GM18519 (cell line): ENCODE data around the gene RAD18.

Experiments used
- ATAC-seq: cut with Tn5 transposase; IDR thresholded peaks from one replicate; pipeline ENCODE4 v1.9.1; 2021; ENCODE audit warnings: mild to moderate bottlenecking, moderate library complexity; ENCODE audit not compliant: unreplicated experiment, low FRiP score

RAD18 gene, protein sequence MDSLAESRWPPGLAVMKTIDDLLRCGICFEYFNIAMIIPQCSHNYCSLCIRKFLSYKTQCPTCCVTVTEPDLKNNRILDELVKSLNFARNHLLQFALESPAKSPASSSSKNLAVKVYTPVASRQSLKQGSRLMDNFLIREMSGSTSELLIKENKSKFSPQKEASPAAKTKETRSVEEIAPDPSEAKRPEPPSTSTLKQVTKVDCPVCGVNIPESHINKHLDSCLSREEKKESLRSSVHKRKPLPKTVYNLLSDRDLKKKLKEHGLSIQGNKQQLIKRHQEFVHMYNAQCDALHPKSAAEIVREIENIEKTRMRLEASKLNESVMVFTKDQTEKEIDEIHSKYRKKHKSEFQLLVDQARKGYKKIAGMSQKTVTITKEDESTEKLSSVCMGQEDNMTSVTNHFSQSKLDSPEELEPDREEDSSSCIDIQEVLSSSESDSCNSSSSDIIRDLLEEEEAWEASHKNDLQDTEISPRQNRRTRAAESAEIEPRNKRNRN

DNA sequence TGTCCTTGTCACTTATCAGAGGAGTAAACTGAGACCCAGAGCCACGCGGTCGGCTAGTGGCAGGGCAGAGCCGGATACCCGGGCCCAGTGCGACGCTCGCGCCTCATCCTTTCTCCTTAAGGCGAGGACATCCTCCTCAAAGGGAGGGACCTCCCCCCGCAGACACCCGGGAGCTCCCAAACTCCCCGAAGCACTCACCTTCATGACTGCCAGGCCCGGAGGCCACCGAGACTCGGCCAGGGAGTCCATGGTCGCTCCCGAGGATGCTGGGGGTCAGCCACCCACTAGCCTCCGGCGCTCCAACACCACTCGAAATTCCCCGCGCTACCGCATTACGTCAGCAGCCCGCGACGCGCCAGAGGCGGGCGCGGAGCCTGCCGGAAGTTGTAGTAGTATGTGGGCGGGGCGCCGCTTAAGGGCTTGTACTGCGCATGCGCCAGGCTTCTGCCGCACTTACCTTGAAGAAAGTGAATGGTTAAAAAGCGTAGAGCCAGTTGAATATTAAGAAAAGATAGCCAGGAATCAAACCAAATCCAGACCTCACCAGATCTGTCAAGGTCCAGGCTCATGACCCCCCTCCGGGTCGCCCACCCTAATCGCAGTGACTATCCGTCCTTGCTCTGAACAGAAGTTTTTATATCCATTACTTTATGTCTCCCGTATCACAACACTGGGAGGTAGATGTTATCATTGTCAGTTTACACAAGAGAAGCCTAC, at the start of gene RAD18:
RAD18 (minus strand) TSS at position 336 of the 717 bp plus-strand sequence; CDS start at position 249, 87 bp downstream.
- peak; percentile 81 for ATAC-seq

DNA sequence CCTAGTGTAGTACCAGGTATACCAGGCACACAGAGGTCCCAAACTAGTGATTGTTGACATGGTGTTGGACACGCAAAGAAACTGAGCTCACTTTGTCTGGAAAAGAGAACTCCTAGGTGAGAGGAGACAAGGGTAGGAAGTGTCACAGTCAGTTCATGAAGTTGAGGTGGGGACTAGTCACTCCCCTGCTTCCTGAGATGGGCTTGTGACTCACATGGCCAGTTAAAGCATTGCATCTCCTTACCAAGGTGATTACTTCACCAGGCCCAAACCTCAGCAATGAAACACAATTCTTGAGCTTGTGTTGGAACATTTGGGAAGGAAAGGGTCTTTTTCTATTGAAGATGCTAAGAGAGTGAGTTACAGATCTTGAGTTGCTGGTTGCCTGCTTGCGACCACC, 49.2 kb upstream of the RAD18 start:
- no peak for ATAC-seq

DNA sequence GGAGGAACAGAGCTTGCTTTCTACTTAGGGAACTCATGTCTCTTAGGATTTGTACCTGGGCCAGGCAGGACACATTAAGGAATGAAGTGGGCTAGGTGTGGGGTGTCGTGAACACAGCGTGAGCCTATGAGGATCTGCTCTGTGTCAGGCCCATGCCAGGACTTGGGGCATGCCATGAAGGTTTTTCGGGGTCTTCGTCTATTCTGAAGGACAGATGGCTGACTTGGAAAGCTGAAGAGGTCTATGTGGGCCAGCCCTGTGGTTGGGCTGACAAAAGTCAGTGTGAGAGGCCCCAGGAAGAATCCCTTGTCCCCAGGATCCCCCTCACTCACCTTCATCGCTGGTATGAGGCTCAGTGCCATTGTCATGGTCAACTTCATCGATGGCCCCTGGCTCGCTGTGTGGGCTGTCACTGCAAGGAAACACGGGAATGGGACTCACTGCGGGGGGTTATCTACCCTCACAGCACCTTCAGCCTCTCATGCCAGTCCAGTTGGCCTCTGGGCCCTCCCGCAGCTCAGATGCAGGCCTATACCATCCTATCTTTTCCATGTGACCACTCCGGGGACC, 46.8 kb upstream of the RAD18 start:
- no peak for ATAC-seq

DNA sequence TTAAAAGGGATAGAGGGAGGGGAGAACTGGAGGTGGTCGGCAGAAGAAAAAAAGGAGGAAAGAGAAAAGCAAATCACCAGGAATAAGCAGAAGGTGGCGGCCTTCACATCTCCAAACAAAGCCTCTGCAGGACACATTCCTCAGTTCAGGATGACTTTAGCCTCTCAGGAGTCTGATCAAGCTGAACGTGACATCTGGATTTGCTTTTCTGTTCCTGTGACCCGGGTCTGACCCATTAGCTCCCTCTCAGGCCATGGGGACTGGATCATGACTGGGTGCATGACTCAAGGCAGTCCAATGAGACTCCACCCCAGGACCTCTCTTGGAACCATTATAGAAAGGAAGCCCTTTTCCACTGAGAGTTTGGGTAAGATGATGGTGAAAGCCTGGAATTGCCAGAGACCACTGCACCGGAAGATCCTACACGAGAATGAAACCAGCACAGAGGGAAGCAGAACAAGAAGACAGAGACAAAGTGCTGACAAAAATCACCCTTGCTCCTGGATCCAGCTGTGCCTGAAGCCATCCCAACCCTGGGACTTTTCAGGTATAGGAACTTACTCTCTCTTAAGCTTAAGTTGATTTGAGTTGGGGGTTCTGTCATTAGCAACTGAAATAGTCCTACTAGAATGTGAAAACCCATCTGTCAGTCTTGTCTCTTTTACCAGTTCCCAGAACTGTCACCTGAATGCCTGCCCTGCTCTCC, 45.4 kb upstream of the RAD18 start:
- ATAC-seq, result no peak

DNA sequence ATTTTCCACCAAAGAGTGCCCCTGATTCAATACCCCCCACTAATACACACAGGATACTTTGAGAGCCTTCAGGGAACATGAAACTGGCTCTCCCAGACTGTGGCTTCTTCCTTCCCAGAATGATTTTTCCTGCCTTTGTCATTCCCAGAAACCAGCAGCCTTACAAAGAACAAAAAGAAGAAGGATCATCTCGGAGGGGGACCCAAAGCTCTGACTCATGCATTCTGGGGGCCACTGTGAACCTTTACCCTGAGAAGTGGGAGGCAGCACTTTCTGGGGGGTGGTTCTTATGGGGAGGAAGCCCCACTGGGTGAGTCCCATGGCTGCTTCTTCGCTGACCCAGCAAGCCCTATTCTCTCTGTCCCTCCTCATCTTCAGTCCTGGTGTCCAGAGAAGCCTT, 44.7 kb upstream of the RAD18 start:
- ATAC-seq, result no peak

DNA sequence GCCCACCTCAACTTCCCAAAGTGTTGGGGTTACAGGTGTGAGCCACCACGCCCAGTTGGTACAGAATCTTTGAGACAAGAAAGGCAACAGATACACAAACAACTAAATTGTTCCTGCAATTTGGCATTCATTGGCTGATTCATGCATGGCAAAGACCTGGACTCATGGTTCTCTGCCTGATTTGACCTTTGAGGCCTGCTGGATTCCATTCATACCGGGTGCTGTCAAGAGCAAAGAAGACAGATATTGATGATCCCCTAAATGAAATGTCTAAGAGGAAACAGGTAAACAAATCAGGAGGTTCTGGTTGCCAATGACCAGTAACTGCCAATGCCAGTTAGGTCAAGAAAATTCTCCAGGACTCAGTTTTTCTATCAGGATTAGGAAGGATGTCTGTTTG, 43.9 kb upstream of the RAD18 start:
- ATAC-seq, result no peak

DNA sequence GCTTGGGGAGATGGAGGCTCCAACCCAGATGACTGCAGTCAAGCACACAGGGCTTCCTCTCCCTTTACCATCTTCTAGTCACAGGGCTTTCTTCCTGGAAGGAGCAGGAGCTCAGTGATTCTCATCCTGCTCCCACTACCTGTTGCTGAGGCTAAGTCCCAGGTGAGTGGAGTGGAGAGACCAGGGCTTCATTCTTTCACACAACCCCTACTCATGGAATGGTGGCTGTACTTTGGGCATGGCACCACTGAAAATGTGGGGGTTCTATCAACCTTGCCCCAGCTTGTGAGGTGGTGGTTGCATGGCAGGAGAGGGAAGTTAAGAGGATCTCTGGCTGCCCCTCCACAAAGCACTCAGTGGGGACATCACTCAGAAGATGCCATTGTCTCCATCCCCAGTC, 36.8 kb upstream of the RAD18 start:
- no peak for ATAC-seq

DNA sequence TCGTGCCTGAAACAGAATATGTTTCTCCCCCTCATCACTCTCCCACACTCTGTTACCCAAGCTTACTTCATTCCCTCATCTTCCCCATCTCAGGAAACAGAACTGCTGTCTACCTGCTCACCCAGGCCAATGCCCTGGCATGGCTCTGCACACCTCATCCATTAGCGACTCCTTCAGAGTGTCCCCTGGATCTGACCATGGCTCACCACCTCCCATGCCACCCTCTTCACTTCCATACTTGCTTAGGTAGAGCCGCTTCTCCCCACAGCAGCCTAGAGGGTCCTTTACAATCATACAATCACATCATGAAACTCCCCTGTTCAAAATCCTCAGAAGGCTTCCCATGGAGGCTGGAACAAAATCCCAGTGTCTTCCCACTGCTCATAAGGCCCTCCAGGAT, 33.9 kb upstream of the RAD18 start:
- ATAC-seq, result no peak

DNA sequence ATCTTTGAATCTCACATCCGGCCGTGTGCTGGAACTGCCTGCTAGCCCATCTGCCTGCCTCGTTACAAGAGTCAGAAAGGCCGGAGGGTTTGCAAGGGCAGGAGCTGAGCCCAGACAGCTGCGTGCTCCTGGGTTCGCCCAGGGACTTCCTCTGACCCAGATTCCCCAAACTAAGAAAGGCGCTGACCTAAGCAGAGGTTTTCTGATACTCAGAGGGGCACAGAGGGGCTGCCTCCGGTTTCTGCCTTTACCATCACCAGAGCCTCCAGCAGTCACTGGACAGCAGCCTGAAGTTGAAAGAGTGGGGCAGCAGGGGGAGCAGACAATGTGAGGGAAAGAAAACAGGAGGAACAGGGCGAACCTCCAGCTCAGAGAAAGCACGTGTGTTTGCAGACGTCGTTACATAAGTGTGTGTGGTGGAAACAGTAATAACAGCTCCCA, 33.4 kb upstream of the RAD18 start:
- ATAC-seq, result no peak

DNA sequence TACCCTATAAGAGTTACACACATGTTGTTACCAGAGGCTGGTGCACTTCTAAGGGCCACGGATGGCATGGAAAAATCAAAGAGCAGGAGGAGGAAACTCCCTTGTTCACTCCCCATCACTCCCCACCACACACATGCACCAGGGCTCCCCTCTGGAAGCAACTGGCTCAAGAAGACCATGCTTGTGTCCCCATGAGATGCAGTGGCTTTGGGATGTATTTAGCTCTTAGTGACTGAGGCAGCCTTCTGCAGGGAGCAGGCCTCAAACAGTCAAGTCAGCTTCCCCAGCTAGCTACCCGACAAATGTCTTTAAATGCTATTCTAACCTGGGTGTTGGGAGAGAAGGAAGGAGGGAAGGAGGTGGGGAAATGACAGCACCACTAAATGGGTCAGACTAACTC, 32.9 kb upstream of the RAD18 start:
- ATAC-seq, result no peak

DNA sequence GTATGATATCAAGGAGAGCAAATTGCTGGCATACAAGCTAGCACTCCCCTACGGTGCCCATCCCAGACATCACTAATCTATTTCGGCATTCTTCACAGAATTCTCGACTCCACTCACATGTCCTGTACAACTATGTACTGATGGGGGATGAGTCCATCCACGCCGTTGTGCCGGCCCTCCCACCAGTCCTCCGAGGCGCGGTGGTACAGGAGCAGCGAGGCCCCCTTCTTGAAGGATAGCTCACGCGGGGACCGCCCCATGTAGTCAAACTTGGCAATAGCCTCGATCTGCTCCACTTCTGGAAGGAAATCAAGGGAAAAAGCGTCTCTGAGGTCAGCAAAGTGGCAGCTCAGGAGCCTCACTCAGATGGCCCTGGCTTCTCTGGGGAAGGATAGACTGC, 31.0 kb upstream of the RAD18 start:
- no peak for ATAC-seq

DNA sequence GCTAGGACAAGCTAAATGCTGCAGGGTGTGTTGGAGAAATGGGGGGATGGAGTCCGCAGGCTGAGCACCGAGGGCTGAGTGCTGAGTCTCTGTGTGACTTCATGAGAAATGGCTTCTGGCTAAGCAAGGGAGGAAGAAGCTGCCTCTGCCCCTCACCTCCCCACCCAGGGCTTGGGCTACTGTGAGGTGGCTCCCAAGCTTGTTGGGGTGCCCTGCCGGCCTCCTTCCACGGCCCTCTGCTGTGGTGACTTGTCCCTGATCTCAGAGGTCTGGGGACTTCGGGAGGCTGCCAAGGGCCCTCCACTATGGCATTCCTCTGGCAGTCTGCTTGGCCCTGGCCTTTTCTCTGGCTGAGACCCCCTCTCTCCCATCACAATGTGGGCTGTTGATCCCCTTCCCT, 30.1 kb upstream of the RAD18 start:
- ATAC-seq, result no peak

DNA sequence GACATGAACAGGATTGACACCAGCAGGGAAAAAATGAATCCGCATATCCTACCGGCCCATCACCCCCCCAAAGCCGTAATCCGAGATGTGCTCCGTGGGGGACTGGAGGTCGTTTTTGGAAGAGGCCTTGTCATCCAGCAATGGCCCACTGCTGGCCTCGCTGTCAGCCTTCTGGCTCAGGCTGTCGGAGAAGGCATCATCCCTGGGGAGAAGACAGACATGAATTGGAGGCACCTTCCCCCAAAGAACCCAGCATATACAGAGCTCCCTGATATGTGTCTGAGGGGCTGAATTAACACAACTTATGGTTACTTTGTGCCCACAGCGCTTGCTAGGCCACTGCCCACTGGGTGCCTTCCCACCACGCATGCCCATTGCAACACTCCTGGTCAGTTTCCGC, 29.6 kb upstream of the RAD18 start:
- no peak for ATAC-seq

DNA sequence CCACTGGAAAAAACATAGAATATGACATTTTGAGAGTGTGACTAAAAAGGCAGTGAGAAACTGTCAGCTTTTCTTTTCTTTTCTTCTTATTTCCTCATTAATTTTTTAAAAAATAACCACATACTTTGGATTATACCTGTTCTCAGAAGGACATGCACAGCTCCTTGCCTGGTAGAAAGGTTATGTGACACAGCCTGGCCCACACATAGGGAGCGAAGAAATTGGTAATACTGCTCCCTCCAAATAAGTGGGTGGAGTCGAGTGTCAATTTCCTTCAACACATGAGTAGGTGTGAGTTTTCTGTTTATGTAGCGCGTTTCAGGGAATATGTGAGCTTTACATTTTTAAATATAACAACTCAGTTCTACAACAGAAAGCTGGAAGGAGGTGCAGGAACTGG, 28.9 kb upstream of the RAD18 start:
- ATAC-seq, result no peak

DNA sequence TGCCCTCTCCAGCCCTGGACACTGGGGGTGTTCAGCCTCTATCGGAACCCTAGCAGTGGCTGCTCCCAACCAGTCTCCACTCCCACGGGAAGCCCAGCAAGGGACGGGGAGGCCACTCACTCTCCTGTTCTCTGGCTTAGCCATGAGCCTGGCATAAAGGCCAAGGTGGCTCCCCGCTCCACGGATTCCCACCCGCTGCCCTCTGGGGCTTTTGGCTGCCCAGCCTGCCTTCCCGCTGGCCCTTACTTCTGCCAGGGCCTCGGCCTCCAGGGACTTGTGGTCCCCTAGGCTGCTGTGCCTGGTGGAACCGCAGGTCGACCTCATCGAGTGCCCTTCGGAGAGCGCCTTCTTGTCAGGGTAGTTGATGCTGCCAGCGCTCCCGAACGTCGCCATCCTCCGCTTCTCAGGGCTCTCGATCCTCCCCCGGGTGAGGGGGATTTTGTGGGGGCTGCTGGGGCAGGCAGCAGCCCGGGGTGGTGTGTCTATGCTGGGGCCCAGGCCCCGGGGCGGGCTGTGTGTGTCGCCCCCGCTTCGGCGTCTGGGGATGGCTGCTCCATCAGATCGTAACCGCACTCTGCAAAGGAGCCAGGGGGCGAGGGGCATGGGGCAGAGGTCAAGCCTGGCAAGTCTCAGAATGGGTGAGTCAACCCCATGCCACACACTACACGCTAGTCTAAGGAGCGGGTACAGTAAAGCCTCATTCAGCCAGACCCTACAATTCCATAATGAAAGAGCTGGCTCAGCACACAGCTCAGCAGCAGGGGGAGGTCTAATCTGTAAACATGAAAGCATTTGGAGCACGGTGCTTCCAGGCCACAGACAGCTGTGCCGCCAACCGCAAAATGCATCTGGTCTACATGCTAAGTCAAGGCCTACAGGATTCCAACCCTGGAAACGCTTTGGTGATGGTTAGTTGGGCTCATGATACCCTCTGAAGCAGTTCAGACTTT, 27.3 kb upstream of the RAD18 start:
- ATAC-seq, result no peak

DNA sequence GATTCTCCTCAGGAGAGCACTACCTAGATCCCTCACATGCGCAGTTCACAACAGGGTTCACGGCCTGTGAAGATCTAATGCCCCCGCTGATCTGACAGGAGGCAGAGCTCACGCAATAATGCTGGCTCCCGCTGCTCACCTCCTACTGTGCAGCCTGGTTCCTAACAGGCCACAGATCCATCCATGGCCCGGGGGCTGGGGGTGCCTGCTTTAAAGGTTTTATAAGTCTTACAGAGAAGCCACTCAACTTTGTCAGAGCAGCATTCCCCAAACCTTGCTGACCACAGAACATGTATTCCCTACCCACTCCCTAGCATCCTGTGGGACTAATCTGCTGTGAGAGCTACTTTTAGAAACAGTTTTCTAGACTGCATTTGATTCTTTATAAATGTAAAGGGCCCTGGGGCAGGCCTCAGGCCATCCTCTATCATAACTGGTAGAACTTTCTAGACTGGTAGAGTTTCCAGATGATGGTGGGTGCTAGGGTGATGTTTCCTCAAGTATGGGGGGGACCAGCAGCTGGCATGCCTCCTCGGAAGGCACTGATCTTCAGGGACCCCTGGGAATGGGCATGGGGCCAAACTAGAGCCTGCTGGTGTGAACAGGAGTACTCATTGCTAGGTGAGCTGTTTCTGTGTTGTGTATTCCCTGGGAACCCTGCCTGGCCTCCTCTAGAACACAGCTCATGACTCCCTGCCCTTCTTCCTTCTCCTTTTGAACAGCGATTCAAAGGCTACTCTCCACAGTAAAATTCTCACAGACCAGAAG, 25.7 kb upstream of the RAD18 start:
- ATAC-seq, result no peak

DNA sequence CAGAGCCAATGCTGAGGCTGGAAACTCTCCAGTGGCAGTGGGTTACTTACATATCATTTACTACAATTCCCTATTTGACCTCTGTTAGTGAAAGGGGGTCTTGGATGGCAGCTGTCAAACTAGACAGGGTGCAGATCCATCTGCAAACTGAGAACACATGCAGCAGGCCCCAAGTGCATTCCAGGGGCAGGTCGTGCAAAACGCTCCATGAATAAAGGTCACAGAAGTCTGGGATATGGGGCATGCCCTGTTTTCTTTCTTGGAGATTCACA, 25.0 kb upstream of the RAD18 start:
- no peak for ATAC-seq

DNA sequence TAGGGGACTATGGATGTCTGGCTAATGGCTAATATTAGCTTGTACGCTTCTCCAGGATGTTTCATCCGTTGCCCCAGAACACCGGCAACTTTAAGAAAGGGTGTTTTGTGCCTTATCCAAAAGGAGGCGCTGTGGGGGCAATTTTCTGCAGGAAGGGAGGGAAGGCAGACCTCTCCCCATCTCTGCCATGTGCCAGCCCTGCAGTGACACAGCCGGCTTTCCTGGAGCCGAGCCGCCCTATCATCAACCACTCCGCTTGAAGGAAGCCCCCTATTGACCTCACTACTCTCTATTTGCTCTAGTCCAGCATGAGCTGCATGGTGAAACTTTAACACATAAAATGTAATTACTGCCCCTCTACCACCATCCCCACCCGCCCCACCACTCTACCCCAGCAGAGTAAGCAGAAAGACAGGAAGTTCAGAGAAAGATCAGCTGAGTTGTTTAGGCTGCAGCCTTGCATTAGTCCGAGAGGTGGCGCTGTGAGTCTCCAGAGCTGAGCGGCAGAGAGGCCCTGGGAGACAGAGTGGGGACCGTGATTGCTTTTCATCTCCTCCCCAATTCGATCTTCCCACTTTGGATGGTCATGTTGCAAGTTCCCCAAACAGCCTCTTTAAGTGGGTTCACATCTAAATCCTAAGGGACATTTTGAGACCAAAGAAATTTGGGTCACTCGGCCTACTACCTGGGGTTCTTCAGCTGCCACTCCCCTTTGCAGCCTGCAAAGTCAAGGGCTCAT, 24.5 kb upstream of the RAD18 start:
- ATAC-seq, result peak; percentile 60

DNA sequence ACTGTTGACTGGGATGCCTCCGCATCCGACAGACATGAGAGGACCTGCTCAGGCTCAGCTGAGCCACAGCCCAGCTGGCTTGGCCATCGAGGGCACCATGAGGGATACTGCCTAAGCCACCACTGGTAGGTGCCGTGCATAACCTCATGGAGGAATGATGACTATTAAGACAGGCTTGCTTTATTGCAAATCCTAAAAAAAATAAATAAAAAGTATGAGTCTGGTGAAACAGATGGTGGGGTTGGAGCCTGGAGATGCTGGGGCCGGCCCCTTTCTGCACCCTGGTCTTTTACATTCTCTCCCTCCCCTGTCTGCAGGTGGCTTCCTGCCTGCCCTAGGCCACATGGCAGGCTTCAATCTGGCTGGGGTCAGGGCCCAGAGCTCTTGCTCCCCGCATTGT, 24.0 kb upstream of the RAD18 start:
- ATAC-seq, result no peak
